Heart left ventricle (tissue), 13 donors: Measurements from ENCODE around the gene ELMO3.

Source experiments
- POLR2A ChIP-seq, 2 donors: fragments of 450-650 bp; IDR thresholded peaks; one replicate each; pipeline ENCODE4 v1.6.1; 2017; ENCODE audit warnings: antibody characterized with exemption in 2 of 2, mild to moderate bottlenecking in 2 of 2, moderate library complexity in 2 of 2
- TF ChIP-seq, protein P1 (sequence below), 12 donors: fragments of 200-600 bp; sonication (generic) in 4 of 12; IDR thresholded peaks; one replicate each; pipeline versions ENCODE4 v1.5.0 to v1.8.0; 2018 to 2022; ENCODE audit warnings: antibody characterized with exemption in 12 of 12, mild to moderate bottlenecking in 5 of 12
- donor health status: ischemic (EF 13 %, LVEDD 7.1; RV severe dilation, severe dysfunction).
- donor health status: DM: no; HTN: yes; CAD: no.
- donor health status: DM: no; HTN: no; CAD: no.
- donor health status: ischemic (EF 25% LVEDD 6.9; RV normal size, moderate dysfunction).
- donor health status: ischemic (EF 25% LVEDD 5.7; RV mildly dilated, moderate dysfunction).
- donor health status: ischemic (EF 35%, LVEDD 5.7; RV mildly dilated, moderate dysfunction).
- donor health status: nonischemic (EF 11% LVEDD 7.7; RV severe dilation, severe dysfunction).
- donor health status: DM: yes; HTN: yes; CAD: no.
- donor health status: PGD.
- donor health status: ischemic (EF 29% LVEDD 5.4; RV normal size, mild dysfunction).
- donor health status: nonischemic (EF 23%, LVEDD 6.1; RV moderate dilation, normal function).

- TF ChIP-seq, protein P1, sequence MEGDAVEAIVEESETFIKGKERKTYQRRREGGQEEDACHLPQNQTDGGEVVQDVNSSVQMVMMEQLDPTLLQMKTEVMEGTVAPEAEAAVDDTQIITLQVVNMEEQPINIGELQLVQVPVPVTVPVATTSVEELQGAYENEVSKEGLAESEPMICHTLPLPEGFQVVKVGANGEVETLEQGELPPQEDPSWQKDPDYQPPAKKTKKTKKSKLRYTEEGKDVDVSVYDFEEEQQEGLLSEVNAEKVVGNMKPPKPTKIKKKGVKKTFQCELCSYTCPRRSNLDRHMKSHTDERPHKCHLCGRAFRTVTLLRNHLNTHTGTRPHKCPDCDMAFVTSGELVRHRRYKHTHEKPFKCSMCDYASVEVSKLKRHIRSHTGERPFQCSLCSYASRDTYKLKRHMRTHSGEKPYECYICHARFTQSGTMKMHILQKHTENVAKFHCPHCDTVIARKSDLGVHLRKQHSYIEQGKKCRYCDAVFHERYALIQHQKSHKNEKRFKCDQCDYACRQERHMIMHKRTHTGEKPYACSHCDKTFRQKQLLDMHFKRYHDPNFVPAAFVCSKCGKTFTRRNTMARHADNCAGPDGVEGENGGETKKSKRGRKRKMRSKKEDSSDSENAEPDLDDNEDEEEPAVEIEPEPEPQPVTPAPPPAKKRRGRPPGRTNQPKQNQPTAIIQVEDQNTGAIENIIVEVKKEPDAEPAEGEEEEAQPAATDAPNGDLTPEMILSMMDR (IDR thresholded peaks at IDR 0.05): no peak
- TF ChIP-seq POLR2A (IDR thresholded peaks at IDR 0.05): no peak
Measured at GRCh38 chr16:67196881-67197280, 2.0 kb upstream of the ELMO3 start.
